Right renal pelvis (tissue), 4 donors: ENCODE results near the gene ADPRHL1. TPM values are rescaled to one million over a fixed set of nuclear protein-coding genes. Genes with fewer than 3 reads are reported as not detected.

Experiments used
- DNase-seq, 4 donors: peaks; one replicate each; pipeline ENCODE4 v3.0.0-alpha.2; 2013; ENCODE audit warnings: low read depth in 4 of 4, low spot score in 3 of 4, missing footprints in 1 of 4
- polyA plus RNA-seq, 4 donors: library from polyadenylated mRNA; unstranded; fragments of 120-200 nt; gene quantifications; one replicate each; pipeline ENCODE4 v1.2.1, GENCODE V29; 2013; ENCODE audit not compliant: insufficient read length in 4 of 4

Gene ADPRHL1
- polyA plus RNA-seq, 4 donors: 2.6 to 4.1 (median 3.7) TPM

DNA sequence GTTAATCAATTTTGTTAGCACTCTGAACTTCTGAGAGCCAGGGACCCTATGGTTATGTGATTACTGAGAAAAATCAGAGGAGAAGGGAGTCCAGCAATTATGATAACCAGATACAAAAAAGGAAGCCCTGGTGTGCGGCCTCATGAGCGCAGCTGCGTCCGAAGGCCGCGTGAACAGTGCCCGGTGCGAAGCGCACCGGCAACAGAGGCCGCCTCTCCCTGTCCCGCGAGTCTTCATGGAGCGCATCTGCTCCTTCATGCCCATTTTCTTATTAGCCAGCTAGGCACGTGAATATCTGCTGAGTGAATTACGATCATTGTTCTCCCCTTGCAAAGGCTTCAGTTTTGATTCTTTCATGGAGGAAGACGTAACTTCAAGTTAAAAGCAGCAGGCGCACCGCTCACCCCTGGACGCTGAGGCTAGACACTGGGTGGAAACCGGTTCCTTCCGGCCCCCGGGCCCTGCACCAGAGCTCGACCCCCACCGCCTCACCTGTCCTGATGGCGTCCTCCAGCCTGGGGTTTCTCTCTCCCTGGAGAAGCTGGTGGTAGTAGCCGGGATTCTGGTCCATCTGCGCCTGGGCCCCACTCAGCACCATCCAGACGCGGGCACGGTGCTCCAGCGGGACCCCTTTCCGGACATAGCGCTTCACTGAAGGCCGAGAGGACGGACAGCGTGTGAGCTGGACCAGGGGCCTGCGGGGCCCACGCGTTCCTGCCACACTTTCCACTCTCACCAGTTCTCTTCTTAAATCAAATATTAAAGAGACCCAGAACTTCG, 98.3 kb downstream of the ADPRHL1 start:
- no peak for DNase-seq

DNA sequence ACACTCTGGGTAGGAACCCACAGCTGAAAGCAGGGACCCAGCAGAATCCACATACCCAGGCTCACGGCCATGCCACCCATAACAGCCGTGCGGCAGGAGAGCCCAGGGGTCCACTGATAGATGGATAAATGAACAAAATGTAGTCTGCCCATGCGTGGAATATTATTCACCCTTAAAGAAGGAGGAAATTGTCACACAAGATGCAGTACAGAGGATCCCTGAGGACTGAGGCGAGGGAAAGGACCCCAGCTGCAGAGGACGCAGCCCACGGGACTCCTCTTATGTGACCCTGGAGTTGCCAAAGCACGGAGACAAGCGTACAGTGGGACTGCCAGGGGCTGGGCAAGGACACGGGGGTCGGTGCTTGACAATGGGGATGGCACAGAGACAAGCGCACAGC, 100.0 kb downstream of the ADPRHL1 start:
- no peak for DNase-seq

DNA sequence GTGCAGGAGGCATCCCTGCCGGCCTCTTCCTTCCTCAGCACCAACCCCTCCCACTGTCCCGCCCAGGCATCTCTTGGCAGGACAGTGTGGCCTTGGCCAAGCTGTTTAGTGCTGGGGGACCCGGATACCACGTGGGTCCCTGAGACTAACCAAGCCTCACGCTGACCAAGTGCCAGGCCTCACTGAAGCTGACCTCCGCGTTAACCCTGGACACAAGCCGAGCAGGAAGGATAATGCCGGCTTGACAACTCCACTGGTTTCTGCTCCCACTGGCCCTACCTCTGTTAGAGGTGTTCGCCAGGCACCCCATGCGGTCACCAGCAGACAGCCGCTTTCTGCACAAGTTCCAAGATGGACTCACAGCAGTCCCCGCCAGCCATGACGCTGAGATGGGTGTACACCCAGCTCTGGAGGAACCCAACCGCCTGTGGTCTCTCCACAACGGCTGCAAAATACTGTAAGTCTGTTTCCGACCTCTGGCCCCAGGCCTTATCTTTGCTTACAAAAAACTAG, 101.7 kb downstream of the ADPRHL1 start:
- no peak for DNase-seq

DNA sequence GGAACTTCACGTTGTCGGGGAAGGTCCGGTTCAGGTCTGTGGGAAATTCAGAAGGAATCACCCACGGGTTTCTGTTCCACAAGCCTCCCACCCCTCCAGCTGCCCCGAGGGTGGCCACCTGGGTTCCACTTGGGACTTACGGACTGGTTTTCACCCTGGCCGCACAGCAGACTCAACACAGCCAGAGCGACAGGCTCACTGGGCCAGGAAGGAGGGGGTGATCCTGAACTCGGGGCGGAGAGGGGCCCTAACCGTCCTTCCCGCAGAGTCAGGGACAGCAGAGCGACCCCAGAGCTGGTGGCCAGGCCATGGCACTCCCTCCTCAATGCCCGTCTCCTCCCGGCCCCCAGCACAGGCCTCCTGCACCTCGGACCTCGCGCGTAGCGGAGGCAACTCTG, 102.4 kb downstream of the ADPRHL1 start:
- DNase-seq: no peak

DNA sequence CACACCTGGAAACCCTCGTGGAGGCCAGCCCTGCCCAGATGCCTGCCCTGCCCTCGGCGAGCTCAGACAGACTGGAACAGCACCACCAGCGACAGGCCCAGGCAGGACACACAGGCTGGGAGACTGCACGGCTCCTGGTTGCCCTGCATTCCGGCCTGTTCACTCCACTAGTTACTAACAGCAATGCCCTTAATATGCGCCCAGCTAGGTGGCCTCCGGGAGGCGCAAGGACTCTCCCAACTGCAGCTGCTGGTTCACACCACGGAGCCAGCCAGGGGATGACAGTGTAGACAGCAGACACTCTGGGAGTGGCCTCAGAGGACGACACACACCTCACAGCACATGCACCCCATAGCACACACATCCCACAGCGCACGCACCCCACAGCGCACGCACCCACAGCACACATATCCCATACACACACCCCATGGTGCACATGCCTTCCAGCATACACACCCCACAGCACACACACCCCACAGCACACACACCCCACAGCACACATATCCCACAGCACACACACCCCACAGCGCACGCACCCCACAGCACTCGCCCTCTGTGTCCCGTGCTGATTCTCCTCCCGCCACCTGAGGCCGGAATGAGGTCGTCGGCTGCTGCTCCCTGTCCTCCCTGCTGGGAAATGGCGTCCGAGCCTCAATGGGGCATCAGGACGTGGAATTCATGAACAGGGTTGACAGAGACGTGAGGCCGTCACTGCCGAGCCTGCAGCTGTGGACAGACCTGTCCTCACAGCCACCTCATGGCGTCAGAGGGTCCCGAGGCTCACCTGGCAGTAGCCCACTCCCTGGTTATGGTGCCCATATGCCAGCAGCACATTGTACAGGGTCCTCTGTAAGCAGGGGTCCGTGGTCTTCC, 103.0 kb downstream of the ADPRHL1 start:
- no peak for DNase-seq

Other genes starting within 250 kb of the ADPRHL1 start
- gene PCID2, start 244.8 kb downstream of the ADPRHL1 start, polyA plus RNA-seq: 10 to 100 TPM; 50.1 to 61.5 (median 56.0) TPM
- gene CUL4A, start 243.9 kb downstream of the ADPRHL1 start, polyA plus RNA-seq: 10 to 100 TPM; 74.6 to 85.3 (median 82.0) TPM
- gene LAMP1, start 156.2 kb downstream of the ADPRHL1 start, polyA plus RNA-seq: 100 to 1,000 TPM; 190 to 196 (median 190) TPM
- gene GRTP1, start 89.4 kb downstream of the ADPRHL1 start, polyA plus RNA-seq: 10 to 100 TPM; 11.5 to 21.7 (median 16.9) TPM
- 10 to 100 TPM; 18.5 to 23.4 (median 22.0) TPM for gene DCUN1D2, start 37.2 kb upstream of the ADPRHL1 start, polyA plus RNA-seq
- 100 to 1,000 TPM in 1 of 4 donors, 10 to 100 TPM in 3; 85.0 to 101 (median 90.7) TPM for gene TFDP1, start 131.3 kb upstream of the ADPRHL1 start, polyA plus RNA-seq
- under 1 TPM; 0.23 to 0.90 (median 0.42) TPM for gene ATP4B, start 204.7 kb upstream of the ADPRHL1 start, polyA plus RNA-seq
- gene GRK1, start 213.7 kb upstream of the ADPRHL1 start, polyA plus RNA-seq: under 1 TPM in 2 of 4 donors, not detected in 2; 0.06 to 0.39 TPM